Osteoblast (primary cell): Measurements from ENCODE around the gene SMIM22. TPM values are rescaled to one million over a fixed set of nuclear protein-coding genes. Genes with fewer than 3 reads are reported as not detected.

ENCODE experiments used
- DNase-seq: peaks from one replicate; pipeline ENCODE4 v3.0.0; 2011; ENCODE audit warnings: low spot score, mixed read lengths; ENCODE audit not compliant: insufficient read length; ENCODE audit errors: missing footprints
- H2AFZ ChIP-seq: 2 replicates; pipeline ENCODE4 v1.6.0; 2011; ENCODE audit warnings: mild to moderate bottlenecking, low read length
- H3K27ac ChIP-seq: 2 replicates; pipeline ENCODE4 v1.5.1; 2011; ENCODE audit warnings: mild to moderate bottlenecking, low read depth, low read length, moderate library complexity
- H3K27me3 ChIP-seq: 2 replicates; pipeline ENCODE4 v1.6.0; 2012; ENCODE audit warnings: mild to moderate bottlenecking, control low read depth, inconsistent platforms, low read length, moderate library complexity; ENCODE audit not compliant: insufficient read depth
- H3K36me3 ChIP-seq: 2 replicates; pipeline ENCODE4 v1.5.1; 2011; ENCODE audit warnings: mild to moderate bottlenecking, low read length, control low read depth, moderate library complexity; ENCODE audit not compliant: insufficient read depth
- H3K4me1 ChIP-seq: 2 replicates; pipeline ENCODE4 v1.5.1; 2011; ENCODE audit warnings: mild to moderate bottlenecking, low read length, control low read depth, moderate library complexity; ENCODE audit not compliant: insufficient read depth
- H3K4me2 ChIP-seq: 2 replicates; pipeline ENCODE4 v1.6.0; 2011; ENCODE audit warnings: mild to moderate bottlenecking, low read length; ENCODE audit not compliant: insufficient read depth
- H3K4me3 ChIP-seq: fragments of 200-600 bp; sonication (generic); 3 replicates; pipeline ENCODE4 v1.5.1; 2012; ENCODE audit warnings: mild to moderate bottlenecking, low read length, inconsistent platforms; ENCODE audit not compliant: insufficient read depth
- H3K79me2 ChIP-seq: 2 replicates; pipeline ENCODE4 v1.6.0; 2012; ENCODE audit warnings: mild to moderate bottlenecking, low read length, control low read depth, inconsistent platforms; ENCODE audit not compliant: insufficient read depth
- H3K9me3 ChIP-seq: 2 replicates; pipeline ENCODE4 v1.5.1; 2011; ENCODE audit warnings: low read depth, low read length, control low read depth
- H4K20me1 ChIP-seq: 2 replicates; pipeline ENCODE4 v1.6.0; 2012; ENCODE audit warnings: mild to moderate bottlenecking, low read length, control low read depth; ENCODE audit not compliant: insufficient read depth
- total RNA-seq: library from RNA; depleted of rRNA; stranded (reverse); fragments of >200 nt; gene quantifications from 2 replicates; pipeline ENCODE4 v1.2.3, GENCODE V29; 2012
- TF ChIP-seq, protein P1 (sequence below): IDR thresholded peaks from 2 replicates; pipeline ENCODE4 v1.5.1; 2011; ENCODE audit warnings: mild to moderate bottlenecking, low read depth, low read length, moderate library complexity; ENCODE audit errors: extremely low read depth

Gene SMIM22, protein sequence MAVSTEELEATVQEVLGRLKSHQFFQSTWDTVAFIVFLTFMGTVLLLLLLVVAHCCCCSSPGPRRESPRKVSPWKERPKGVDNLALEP
- total RNA-seq, result not detected in 2 replicates

DNA sequence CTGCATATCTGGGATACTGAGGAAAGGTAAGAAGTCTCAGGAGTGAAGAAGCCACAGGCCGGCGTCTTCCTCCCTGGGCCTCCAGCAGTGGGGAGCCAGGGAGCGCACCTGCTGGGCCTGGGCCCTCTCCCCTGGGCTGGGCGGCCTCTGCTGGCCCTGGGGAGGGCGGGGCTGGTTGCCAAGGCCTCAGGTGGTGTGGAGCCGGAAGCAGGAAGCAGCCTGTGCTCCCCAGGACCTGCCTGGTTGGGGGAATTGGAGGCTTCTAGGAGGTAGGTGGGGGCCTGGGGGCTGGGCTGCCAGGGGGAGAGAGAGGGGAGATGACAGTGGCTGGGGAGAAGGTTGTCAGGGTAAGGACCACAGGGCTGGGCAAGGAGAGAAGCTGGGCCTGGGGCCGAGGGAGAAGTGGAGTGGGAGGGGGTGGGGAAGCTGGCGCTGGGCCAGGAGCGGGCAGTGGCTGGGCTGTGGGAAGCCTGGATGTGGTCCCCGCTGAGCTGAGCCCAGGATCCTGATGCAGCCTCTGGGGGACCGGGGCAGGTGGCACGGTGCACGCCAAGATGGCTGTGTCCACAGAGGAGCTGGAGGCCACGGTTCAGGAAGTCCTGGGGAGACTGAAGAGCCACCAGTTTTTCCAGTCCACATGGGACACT, at the start of gene SMIM22:
Gene SMIM22, plus strand, starts transcription at position 189 of the 647 bp plus-strand sequence. Its CDS starts 366 bp downstream, at position 555.
- Histone ChIP-seq H3K4me2 (no peak within 1 kb of the TSS), H3K36me3 (no peaks in the 10 kb centered on the region), H3K79me2 (no peaks in the 10 kb centered on the region), H3K4me3 (no peak within 1 kb of the TSS), H4K20me1 (no peaks in the 10 kb centered on the region), H3K27ac (no peak within 1 kb of the TSS), H3K27me3 (no peaks in the 10 kb centered on the region), H3K4me1 (no peaks in the 10 kb centered on the region), H3K9me3 (no peaks in the 10 kb centered on the region), H2AFZ (no peak within 1 kb of the TSS)
- DNase-seq, result peak; percentile 76
- TF ChIP-seq, protein P1, sequence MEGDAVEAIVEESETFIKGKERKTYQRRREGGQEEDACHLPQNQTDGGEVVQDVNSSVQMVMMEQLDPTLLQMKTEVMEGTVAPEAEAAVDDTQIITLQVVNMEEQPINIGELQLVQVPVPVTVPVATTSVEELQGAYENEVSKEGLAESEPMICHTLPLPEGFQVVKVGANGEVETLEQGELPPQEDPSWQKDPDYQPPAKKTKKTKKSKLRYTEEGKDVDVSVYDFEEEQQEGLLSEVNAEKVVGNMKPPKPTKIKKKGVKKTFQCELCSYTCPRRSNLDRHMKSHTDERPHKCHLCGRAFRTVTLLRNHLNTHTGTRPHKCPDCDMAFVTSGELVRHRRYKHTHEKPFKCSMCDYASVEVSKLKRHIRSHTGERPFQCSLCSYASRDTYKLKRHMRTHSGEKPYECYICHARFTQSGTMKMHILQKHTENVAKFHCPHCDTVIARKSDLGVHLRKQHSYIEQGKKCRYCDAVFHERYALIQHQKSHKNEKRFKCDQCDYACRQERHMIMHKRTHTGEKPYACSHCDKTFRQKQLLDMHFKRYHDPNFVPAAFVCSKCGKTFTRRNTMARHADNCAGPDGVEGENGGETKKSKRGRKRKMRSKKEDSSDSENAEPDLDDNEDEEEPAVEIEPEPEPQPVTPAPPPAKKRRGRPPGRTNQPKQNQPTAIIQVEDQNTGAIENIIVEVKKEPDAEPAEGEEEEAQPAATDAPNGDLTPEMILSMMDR, result no peak

DNA sequence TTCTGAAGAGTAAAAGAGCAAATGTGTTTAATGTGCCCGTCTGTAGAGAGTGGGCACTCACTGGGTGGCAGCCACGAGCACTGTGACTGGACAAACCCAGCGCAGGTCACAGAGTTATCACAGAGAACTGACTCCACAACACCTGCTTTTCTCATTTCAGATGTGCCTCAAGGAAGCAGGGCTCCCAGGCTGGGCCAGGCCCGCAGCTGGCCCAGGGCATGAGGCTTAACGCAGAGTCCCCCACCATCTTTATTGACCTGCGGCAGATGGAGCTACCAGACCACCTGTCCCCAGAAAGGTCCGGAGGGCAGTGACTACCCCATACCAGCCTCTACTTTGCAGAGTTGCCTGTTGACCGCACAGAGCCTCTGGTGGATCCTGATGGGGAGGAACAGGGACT, 49.0 kb upstream of the SMIM22 start:
- Histone ChIP-seq H2AFZ (no peak overlapping the region), H3K4me2 (no peak overlapping the region), H3K36me3 (peaks cover 5% of the 10 kb centered on the region), H3K79me2 (no peaks in the 10 kb centered on the region), H3K4me3 (no peak overlapping the region), H3K27me3 (no peaks in the 10 kb centered on the region), H3K27ac (no peak overlapping the region), H3K4me1 (no peaks in the 10 kb centered on the region), H3K9me3 (no peaks in the 10 kb centered on the region), H4K20me1 (no peaks in the 10 kb centered on the region)
- DNase-seq, result peak; percentile 22
- TF ChIP-seq, protein P1, result no peak

DNA sequence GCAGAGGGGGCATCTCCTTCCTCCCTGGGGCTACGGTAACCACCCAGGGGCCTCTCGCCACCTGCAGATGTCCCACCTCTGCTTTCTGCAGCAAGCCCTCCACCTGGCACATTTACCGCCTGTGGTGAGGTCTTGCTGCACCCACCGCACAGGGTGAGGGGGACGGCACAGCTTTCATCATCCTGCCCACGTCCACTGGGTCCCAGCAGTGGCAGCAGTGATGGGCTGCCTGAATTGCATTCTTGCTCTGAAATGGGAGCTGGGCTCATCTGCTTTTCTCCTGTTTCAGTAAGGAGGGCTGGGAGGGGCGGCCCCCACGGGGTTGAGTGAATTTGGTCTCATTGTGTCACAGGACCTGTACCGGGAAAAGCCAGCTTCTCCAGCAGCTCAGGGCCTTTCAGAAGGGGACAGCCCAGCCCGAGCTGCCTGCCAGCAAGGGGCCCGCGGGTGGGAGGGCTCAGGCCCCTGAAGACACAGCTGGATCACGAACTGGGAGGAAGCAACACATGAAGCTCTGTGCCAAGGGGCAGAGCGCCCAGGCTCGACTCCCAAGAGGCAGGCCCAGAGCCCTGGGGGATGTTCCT, 48.1 kb upstream of the SMIM22 start:
- Histone ChIP-seq H3K27me3 (no peaks in the 10 kb centered on the region), H3K4me1 (no peaks in the 10 kb centered on the region), H2AFZ (no peak overlapping the region), H3K27ac (no peak overlapping the region), H4K20me1 (no peaks in the 10 kb centered on the region), H3K9me3 (no peaks in the 10 kb centered on the region), H3K4me2 (no peak overlapping the region), H3K36me3 (peaks cover 8% of the 10 kb centered on the region), H3K79me2 (no peaks in the 10 kb centered on the region), H3K4me3 (no peak overlapping the region)
- DNase-seq, result peak; percentile 82
- TF ChIP-seq, protein P1, result no peak

DNA sequence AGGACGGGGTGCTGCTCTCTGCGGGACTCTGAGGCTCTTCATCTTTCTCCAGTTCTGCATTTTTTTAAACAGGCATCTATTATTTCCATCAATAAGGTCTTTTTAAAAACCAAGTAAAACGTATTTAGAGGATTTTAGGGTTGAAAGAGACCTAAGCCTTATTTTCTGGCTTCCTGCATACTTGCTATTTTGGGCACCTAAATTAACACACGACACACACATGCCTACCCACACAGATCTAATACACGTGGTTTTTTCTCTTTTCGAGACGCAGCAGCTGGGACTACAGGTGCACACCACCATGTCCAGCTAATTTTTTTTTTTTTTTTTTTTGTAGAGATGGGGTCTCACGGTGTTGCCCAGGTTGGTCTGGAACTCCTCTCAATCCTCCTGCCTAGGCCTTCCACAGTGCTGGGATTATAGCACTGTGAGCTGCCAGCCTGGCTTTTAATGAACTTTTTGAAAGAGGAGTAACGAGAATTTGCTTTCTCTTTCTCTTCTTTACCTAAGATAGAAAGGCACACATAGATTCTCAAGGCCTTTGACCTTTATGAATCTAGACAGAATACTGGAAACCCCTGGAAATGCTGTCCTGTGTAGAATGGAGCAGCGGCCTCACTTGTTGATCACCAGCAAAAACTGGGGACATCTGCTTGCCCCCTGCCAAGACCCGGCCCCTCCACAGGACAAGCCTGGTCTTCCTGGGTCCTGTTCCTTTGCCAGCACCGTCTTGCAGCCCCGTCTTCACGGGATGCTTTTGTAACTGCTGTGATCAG, 47.1 kb upstream of the SMIM22 start:
- Histone ChIP-seq H3K27me3 (no peaks in the 10 kb centered on the region), H2AFZ (no peak overlapping the region), H3K9me3 (no peaks in the 10 kb centered on the region), H3K4me1 (no peaks in the 10 kb centered on the region), H3K79me2 (no peaks in the 10 kb centered on the region), H3K27ac (no peak overlapping the region), H3K4me2 (no peak overlapping the region), H3K36me3 (peaks cover 13% of the 10 kb centered on the region), H4K20me1 (no peaks in the 10 kb centered on the region), H3K4me3 (no peak overlapping the region)
- TF ChIP-seq, protein P1, result no peak
- peak; percentile 68 for DNase-seq
